Esophagus muscularis mucosa (tissue), 4 donors: ENCODE results near the gene RAI14. TPM values are rescaled to one million over a fixed set of nuclear protein-coding genes. Genes with fewer than 3 reads are reported as not detected.

Experiments used
- DNase-seq: peaks from one replicate; pipeline ENCODE4 v3.0.0-alpha.2; 2017; ENCODE audit errors: extremely low spot score
- H3K27ac ChIP-seq, 4 donors: fragments of 200-600 bp; sonication (generic); replicated peaks in 1 of 4; 1 replicate in 3 of 4; 2 replicates in 1 of 4; pipeline ENCODE4 v1.5.1; 2016 to 2019; ENCODE audit warnings: mild to moderate bottlenecking in 1 of 4
- H3K27me3 ChIP-seq, 4 donors: fragments of 200-600 bp; sonication (generic); one replicate each; pipeline versions ENCODE4 v1.5.1 to v1.6.0; 2016 to 2019
- H3K36me3 ChIP-seq, 4 donors: fragments of 200-600 bp; sonication (generic); one replicate each; pipeline ENCODE4 v1.5.1; 2016 to 2019
- H3K4me1 ChIP-seq, 4 donors: fragments of 200-600 bp; sonication (generic); one replicate each; pipeline ENCODE4 v1.5.1; 2016 to 2019
- H3K4me3 ChIP-seq, 4 donors: fragments of 200-600 bp; sonication (generic); 1 replicate in 2 of 4; 2 replicates in 2 of 4; pipeline ENCODE4 v1.5.1; 2016 to 2019; ENCODE audit warnings: mild to moderate bottlenecking in 4 of 4, moderate library complexity in 1 of 4
- H3K9me3 ChIP-seq, 4 donors: fragments of 200-600 bp; sonication (generic); 1 replicate in 3 of 4; 2 replicates in 1 of 4; pipeline ENCODE4 v1.5.1; 2016 to 2019
- CTCF ChIP-seq, 3 experiments: fragments of 200-600 bp in 2 of 3; fragments of 450-650 bp in 1 of 3; sonication (generic) in 2 of 3; IDR thresholded peaks; one replicate each; pipeline ENCODE4 v1.5.1; 2017 to 2019; ENCODE audit warnings: antibody characterized with exemption in 3 of 3, mild to moderate bottlenecking in 2 of 3, moderate library complexity in 1 of 3
- EP300 ChIP-seq: sonication (generic); formaldehyde crosslinking; IDR thresholded peaks from one replicate; pipeline ENCODE4 v1.6.1; 2017; ENCODE audit warnings: antibody characterized with exemption
- POLR2A ChIP-seq: fragments of 450-650 bp; IDR thresholded peaks from one replicate; pipeline ENCODE4 v1.6.1; 2017; ENCODE audit warnings: antibody characterized with exemption, moderate library complexity, mild to moderate bottlenecking, low read depth
- POLR2AphosphoS5 ChIP-seq, 2 donors: sonication (generic); formaldehyde crosslinking; IDR thresholded peaks; one replicate each; pipeline ENCODE4 v1.6.1; 2017; ENCODE audit warnings: antibody characterized with exemption in 2 of 2
- WGBS: methylation state at CpG from one replicate; pipeline ENCODE4 v1.1.5; 2018; 5-methylcytosine and 5-hydroxymethylcytosine counted together
- intact Hi-C: fragments of 100-400 bp; cut with DNase I; formaldehyde crosslinking; loops from one replicate; pipeline ENCODE4 v1.15.1; 2023
- total RNA-seq, 4 donors: library from RNA; depleted of rRNA; stranded (reverse); fragments of >200 nt; gene quantifications; one replicate each; pipeline versions ENCODE4 v1.1.0 to v1.2.1, GENCODE V29; 2016

Gene RAI14
- total RNA-seq, 4 donors from 2014 or later, result 57.3 to 76.4 (median 68.1) TPM

GRCh38 chr5:34802834-34803563 lies 146.9 kb downstream of the RAI14 start:
- H3K9me3 ChIP-seq, result no peaks in the 10 kb centered on the region
- intact Hi-C loops, result no loop called here
- H3K4me1 ChIP-seq, result no peaks in the 10 kb centered on the region
- no peak overlapping the region for H3K27ac ChIP-seq
- H3K27me3 ChIP-seq, result no peaks in the 10 kb centered on the region
- TF ChIP-seq POLR2A (no peak), EP300 (no peak), CTCF (IDR thresholded peaks at IDR 0.05) (no peak), POLR2AphosphoS5 (IDR thresholded peaks at IDR 0.05) (no peak)
- DNase-seq, result no peak
- WGBS, result 76% methylated on average over 9 of the region's 9 CpGs
- no peak overlapping the region for H3K4me3 ChIP-seq
- peaks cover 0 to 75% (median 13%) of the 10 kb centered on the region in 4 donors for H3K36me3 ChIP-seq

GRCh38 chr5:34803974-34804732 lies 148.0 kb downstream of the RAI14 start:
- no peak overlapping the region for H3K4me3 ChIP-seq
- intact Hi-C loops, result no loop called here

GRCh38 chr5:34804913-34805312 lies 148.8 kb downstream of the RAI14 start:
- Histone ChIP-seq H3K4me3 (no peak overlapping the region), H3K36me3 (peaks cover 0 to 68% (median 9%) of the 10 kb centered on the region in 4 donors), H3K9me3 (no peaks in the 10 kb centered on the region), H3K4me1 (no peaks in the 10 kb centered on the region), H3K27me3 (no peaks in the 10 kb centered on the region), H3K27ac (no peak overlapping the region)
- intact Hi-C loops, result no loop called here
- DNase-seq, result no peak
- 93% methylated on average over 5 of the region's 5 CpGs for WGBS
- no peak for TF ChIP-seq POLR2AphosphoS5 (IDR thresholded peaks at IDR 0.05)

More at GRCh38 chr5:34803974-34804732, 148.0 kb downstream of the RAI14 start:
- H3K27ac ChIP-seq, result no peak overlapping the region
- 92% methylated on average over 4 of the region's 4 CpGs for WGBS
- H3K4me1 ChIP-seq, result no peaks in the 10 kb centered on the region
- H3K9me3 ChIP-seq, result no peaks in the 10 kb centered on the region
- no peaks in the 10 kb centered on the region for H3K27me3 ChIP-seq
- no peak for TF ChIP-seq EP300
- no peak for TF ChIP-seq CTCF (IDR thresholded peaks at IDR 0.05)
- TF ChIP-seq POLR2A, result no peak
- no peak for TF ChIP-seq POLR2AphosphoS5 (IDR thresholded peaks at IDR 0.05)
- DNase-seq, result no peak
- H3K36me3 ChIP-seq, result peaks cover 0 to 72% (median 11%) of the 10 kb centered on the region in 4 donors

GRCh38 chr5:34806532-34806931 lies 150.4 kb downstream of the RAI14 start:
- WGBS, result 96% methylated on average over 6 of the region's 6 CpGs
- Histone ChIP-seq H3K36me3 (peaks cover 0 to 53% (median 9%) of the 10 kb centered on the region in 4 donors), H3K4me1 (no peaks in the 10 kb centered on the region), H3K27ac (no peak overlapping the region), H3K9me3 (no peaks in the 10 kb centered on the region), H3K27me3 (no peaks in the 10 kb centered on the region), H3K4me3 (no peak overlapping the region)
- DNase-seq, result no peak
- TF ChIP-seq EP300 (no peak), POLR2AphosphoS5 (IDR thresholded peaks at IDR 0.05) (no peak)
- intact Hi-C loops, result no loop called here

GRCh38 chr5:34811706-34812105 lies 155.6 kb downstream of the RAI14 start:
- Histone ChIP-seq H3K36me3 (peaks cover 0 to 43% (median 15%) of the 10 kb centered on the region in 4 donors), H3K9me3 (no peaks in the 10 kb centered on the region), H3K27ac (no peak overlapping the region), H3K27me3 (no peaks in the 10 kb centered on the region), H3K4me3 (no peak overlapping the region), H3K4me1 (no peaks in the 10 kb centered on the region)
- intact Hi-C loops, result no loop called here
- WGBS, result 71% methylated on average over 1 of the region's 1 CpG
- no peak for DNase-seq
- no peak for TF ChIP-seq POLR2A
- TF ChIP-seq EP300, result no peak
- TF ChIP-seq POLR2AphosphoS5 (IDR thresholded peaks at IDR 0.05), result no peak
- no peak for TF ChIP-seq CTCF (IDR thresholded peaks at IDR 0.05)
